OCI-LY7 (cell line): ENCODE results near the gene TACR1. TPM values are rescaled to one million over a fixed set of nuclear protein-coding genes. Genes with fewer than 3 reads are reported as not detected.

Source experiments
- BruUV-seq: library from RNA; stranded (reverse); fragments of 400-500 nt; replicated peaks from 2 replicates; lab custom pipeline; 2021; lab: Mats Ljungman, UMichigan
- CTCF ChIA-PET: fragments of 300-600 bp; sonication (Branson Sonifier 250); formaldehyde crosslinking; loops from one replicate; lab custom pipeline; 2022; ENCODE audit warnings: antibody characterized with exemption; ENCODE audit not compliant: unreplicated experiment; lab: Charles Lee
- POLR2A ChIA-PET: fragments of 300-600 bp; sonication (Branson Sonifier 250); formaldehyde crosslinking; loops from one replicate; lab custom pipeline; 2022; ENCODE audit warnings: antibody characterized with exemption; lab: Charles Lee
- DNase-seq: peaks from one replicate; pipeline ENCODE4 v3.0.0-alpha.2; 2015; ENCODE audit warnings: low spot score
- H2AFZ ChIP-seq: fragments of 200-600 bp; sonication (generic), shearing (Covaris generic); 2 replicates; pipeline ENCODE4 v1.6.1; 2014; ENCODE audit warnings: mild to moderate bottlenecking, antibody characterized with exemption, low read length, moderate library complexity
- H3K27ac ChIP-seq: fragments of 200-600 bp; sonication (generic); 2 replicates; pipeline ENCODE4 v1.5.1; 2014; ENCODE audit warnings: mixed run types, low read depth, mild to moderate bottlenecking, moderate library complexity, low read length, inconsistent platforms; ENCODE audit not compliant: poor library complexity, severe bottlenecking
- H3K36me3 ChIP-seq: fragments of 200-600 bp; sonication (generic); 2 replicates; pipeline ENCODE4 v1.6.1; 2014; ENCODE audit warnings: mild to moderate bottlenecking, antibody characterized with exemption, low read length, moderate library complexity, mixed read lengths; ENCODE audit not compliant: insufficient read depth
- H3K4me1 ChIP-seq: fragments of 200-600 bp; sonication (generic); 2 replicates; pipeline ENCODE4 v1.5.1; 2014; ENCODE audit warnings: mild to moderate bottlenecking, low read length; ENCODE audit not compliant: insufficient read depth, poor library complexity, severe bottlenecking
- H3K4me2 ChIP-seq: fragments of 200-600 bp; sonication (generic); 2 replicates; pipeline ENCODE4 v1.6.1; 2014; ENCODE audit warnings: mild to moderate bottlenecking, low read length
- H3K4me3 ChIP-seq: fragments of 200-600 bp; sonication (generic); 2 replicates; pipeline ENCODE4 v1.5.1; 2014; ENCODE audit warnings: mild to moderate bottlenecking, low read depth, low read length; ENCODE audit not compliant: poor library complexity, severe bottlenecking
- H3K79me2 ChIP-seq: fragments of 200-600 bp; sonication (generic); 2 replicates; pipeline ENCODE4 v1.6.1; 2016; ENCODE audit warnings: low read depth, mild to moderate bottlenecking, low read length, moderate library complexity, mixed read lengths; ENCODE audit not compliant: insufficient read depth
- H3K9me2 ChIP-seq: fragments of 200-600 bp; sonication (generic); 2 replicates; pipeline ENCODE4 v1.6.1; 2016; ENCODE audit warnings: mild to moderate bottlenecking, low read length, mixed read lengths; ENCODE audit not compliant: insufficient read depth
- H3K9me3 ChIP-seq: fragments of 200-600 bp; sonication (generic); 2 replicates; pipeline ENCODE4 v1.6.1; 2014; ENCODE audit warnings: mild to moderate bottlenecking, mixed run types, low read length, mixed read lengths
- H4K20me1 ChIP-seq: fragments of 200-600 bp; sonication (generic); 2 replicates; pipeline ENCODE4 v1.6.1; 2014; ENCODE audit warnings: mild to moderate bottlenecking, antibody characterized with exemption, low read length, moderate library complexity, mixed read lengths; ENCODE audit not compliant: insufficient read depth
- CTCF ChIP-seq: fragments of 200-600 bp; sonication (generic); conservative IDR thresholded peaks from 2 replicates; pipeline ENCODE4 v1.5.1; 2014; ENCODE audit warnings: mild to moderate bottlenecking, antibody characterized with exemption, low read length, moderate library complexity, mixed read lengths
- EZH2phosphoT487 ChIP-seq: fragments of 200-600 bp; sonication (generic); IDR thresholded peaks from 2 replicates; pipeline ENCODE4 v1.6.1; 2018; ENCODE audit warnings: low read depth, borderline replicate concordance, mild to moderate bottlenecking, mixed run types, antibody characterized with exemption, low read length, moderate library complexity, mixed read lengths
- intact Hi-C: fragments of 100-400 bp; cut with micrococcal nuclease; formaldehyde crosslinking; loops from one replicate; pipeline ENCODE4 v1.10.0; 2022; ENCODE audit not compliant: unreplicated experiment
- total RNA-seq, 2 experiments: library from RNA; depleted of rRNA in 1 of 2; stranded (reverse); fragments of >200 nt in 1 of 2; shearing (Covaris generic) in 1 of 2; gene quantifications; 2 replicates each; pipeline ENCODE4 v1.2.3, GENCODE V29; 2014 to 2022

TACR1 gene
- total RNA-seq, 2 experiments from 2014 or later, result not detected

GRCh38 chr2:75237296-75237695, 38.0 kb upstream of the TACR1 start:
- Histone ChIP-seq H3K79me2 (no peaks in the 10 kb centered on the region), H3K4me3 (no peak overlapping the region), H3K4me2 (no peak overlapping the region), H3K9me3 (no peaks in the 10 kb centered on the region), H3K27ac (no peak overlapping the region), H4K20me1 (no peaks in the 10 kb centered on the region), H2AFZ (no peak overlapping the region), H3K9me2 (no peaks in the 10 kb centered on the region), H3K36me3 (no peaks in the 10 kb centered on the region), H3K4me1 (no peaks in the 10 kb centered on the region)
- no peak for DNase-seq
- BruUV-seq, result no TSS peak
- CTCF ChIA-PET, result interaction anchor here (0.6 kb wide), 1 partner anchor 371 kb away, joined by 4 read pairs; no protein-coding TSS in a partner anchor
- TF ChIP-seq EZH2phosphoT487, result no peak
- no peak for TF ChIP-seq CTCF
- intact Hi-C loops, result no loop called here
- POLR2A ChIA-PET, result interaction anchor here (0.6 kb wide), 2 partner anchors 263 to 568 kb away, joined by 3 to 5 read pairs; no protein-coding TSS in a partner anchor

- intact Hi-C loops, result no loop called here
- Histone ChIP-seq H3K36me3 (no peaks in the 10 kb centered on the region), H3K4me1 (no peaks in the 10 kb centered on the region), H3K27ac (no peak overlapping the region), H2AFZ (no peak overlapping the region), H3K9me2 (no peaks in the 10 kb centered on the region), H3K4me2 (no peak overlapping the region), H3K4me3 (no peak overlapping the region), H4K20me1 (no peaks in the 10 kb centered on the region), H3K9me3 (no peaks in the 10 kb centered on the region), H3K79me2 (no peaks in the 10 kb centered on the region)
- POLR2A ChIA-PET, result no interaction called here
- BruUV-seq, result no TSS peak
- CTCF ChIA-PET, result no interaction called here
- TF ChIP-seq EZH2phosphoT487 (no peak), CTCF (no peak)
- no peak for DNase-seq
Observed at GRCh38 chr2:75233965-75234364, 34.6 kb upstream of the TACR1 start.

GRCh38 chr2:75226617-75227016, 27.3 kb upstream of the TACR1 start:
- Histone ChIP-seq H2AFZ (no peak overlapping the region), H3K27ac (no peak overlapping the region), H3K4me2 (no peak overlapping the region), H3K79me2 (no peaks in the 10 kb centered on the region), H3K4me1 (no peaks in the 10 kb centered on the region), H3K4me3 (no peak overlapping the region), H3K9me3 (no peaks in the 10 kb centered on the region), H4K20me1 (no peaks in the 10 kb centered on the region), H3K9me2 (no peaks in the 10 kb centered on the region), H3K36me3 (no peaks in the 10 kb centered on the region)
- ChIA-PET POLR2A (interaction anchor here (1.2 kb wide), 1 partner anchor 23 kb away, joined by 4 read pairs; no protein-coding TSS in a partner anchor), CTCF (no interaction called here)
- intact Hi-C loops, result no loop called here
- TF ChIP-seq CTCF (no peak), EZH2phosphoT487 (no peak)
- BruUV-seq, result no TSS peak
- DNase-seq, result no peak
